ENCODE data around the gene ARHGAP8. TPM values are rescaled to one million over a fixed set of nuclear protein-coding genes. Genes with fewer than 3 reads are reported as not detected.

The ARHGAP8 gene
- total and polyA plus RNA-seq, 2 donors (not counting 3 experiments of a cell fraction or from before 2014, with no cell fraction given), result not detected

DNA sequence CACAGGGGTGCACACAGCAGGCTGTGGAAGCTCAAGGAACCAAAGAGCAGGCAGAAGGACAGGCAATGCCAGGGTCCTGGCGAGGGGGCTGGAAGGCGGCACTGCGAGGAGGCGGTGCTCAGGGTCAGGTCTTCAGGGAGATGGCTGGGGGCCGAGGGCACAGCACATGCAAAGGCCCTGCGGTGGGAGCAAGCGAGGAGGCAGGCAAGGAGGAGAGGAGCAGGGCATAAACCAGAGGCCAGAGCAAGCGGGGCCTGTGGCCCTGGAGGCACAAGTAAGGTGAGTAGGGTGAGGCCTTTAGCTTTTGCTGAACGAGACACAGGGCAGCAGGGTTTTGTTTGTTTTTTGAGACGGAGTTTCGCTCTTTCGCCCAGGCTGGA, 126.9 kb downstream of the ARHGAP8 start:
- DNase-seq (ENCODE audit: low read depth, low spot score), result no peak
- Histone ChIP-seq H3K27ac (ENCODE audit: insufficient read depth, low read depth, low read length) (no peak overlapping the region), H2AFZ (ENCODE audit: low read depth, low read length) (no peak overlapping the region), H3K79me2 (ENCODE audit: control insufficient read depth, insufficient read depth, low read length) (no peaks in the 10 kb centered on the region), H3K4me2 (ENCODE audit: insufficient read depth, low read length) (no peak overlapping the region), H3K4me1 (ENCODE audit: control insufficient read depth, extremely low read depth, insufficient read depth, low read length) (no peaks in the 10 kb centered on the region), H3K27me3 (ENCODE audit: control insufficient read depth in 2 of 2, insufficient read depth in 2 of 2, low read length in 2 of 2) (no peaks in the 10 kb centered on the region), H3K9me3 (replicated peaks; ENCODE audit: control insufficient read depth, insufficient read depth, low read length) (peaks cover 2% of the 10 kb centered on the region), H3K4me3 (replicated peaks in 1 of 3; ENCODE audit: insufficient read depth in 1 of 3, low read depth in 1 of 3, low read length in 3 of 3) (no peak overlapping the region), H3K9me1 (replicated peaks; ENCODE audit: control insufficient read depth, extremely low read depth, insufficient read depth, low read length) (no peaks in the 10 kb centered on the region), H3K36me3 (ENCODE audit: control insufficient read depth in 2 of 2, extremely low read depth in 1 of 2, insufficient read depth in 2 of 2, low read length in 2 of 2) (no peaks in the 10 kb centered on the region), H4K20me1 (replicated peaks; ENCODE audit: control insufficient read depth, extremely low read depth, insufficient read depth, low read length) (no peaks in the 10 kb centered on the region), H3K9ac (replicated peaks; ENCODE audit: extremely low read depth, insufficient read depth, low read length) (no peak overlapping the region)
- TF ChIP-seq MYC (IDR thresholded peaks at IDR 0.05; ENCODE audit: low read depth, low read length) (no peak), JUN (IDR thresholded peaks at IDR 0.05; ENCODE audit: borderline replicate concordance, insufficient read depth, insufficient read length, low read depth) (no peak), POLR2A (IDR thresholded peaks at IDR 0.05; ENCODE audit: low read depth, low read length) (no peak), EZH2 (IDR thresholded peaks at IDR 0.05; ENCODE audit: borderline replicate concordance, low read depth, low read length, severe bottlenecking) (no peak), POLR2AphosphoS5 (IDR thresholded peaks at IDR 0.05; ENCODE audit: insufficient read depth, low read depth, low read length) (no peak), GATA2 (IDR thresholded peaks at IDR 0.05; ENCODE audit: insufficient read depth, insufficient read length, low read depth, low read length) (no peak), FOS (IDR thresholded peaks at IDR 0.05; ENCODE audit: borderline replicate concordance, insufficient read depth, low read length) (no peak)
- TF ChIP-seq, protein P1, sequence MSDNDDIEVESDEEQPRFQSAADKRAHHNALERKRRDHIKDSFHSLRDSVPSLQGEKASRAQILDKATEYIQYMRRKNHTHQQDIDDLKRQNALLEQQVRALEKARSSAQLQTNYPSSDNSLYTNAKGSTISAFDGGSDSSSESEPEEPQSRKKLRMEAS (IDR thresholded peaks at IDR 0.05; ENCODE audit: insufficient read depth, insufficient read length), result no peak
- TF ChIP-seq, protein P2, sequence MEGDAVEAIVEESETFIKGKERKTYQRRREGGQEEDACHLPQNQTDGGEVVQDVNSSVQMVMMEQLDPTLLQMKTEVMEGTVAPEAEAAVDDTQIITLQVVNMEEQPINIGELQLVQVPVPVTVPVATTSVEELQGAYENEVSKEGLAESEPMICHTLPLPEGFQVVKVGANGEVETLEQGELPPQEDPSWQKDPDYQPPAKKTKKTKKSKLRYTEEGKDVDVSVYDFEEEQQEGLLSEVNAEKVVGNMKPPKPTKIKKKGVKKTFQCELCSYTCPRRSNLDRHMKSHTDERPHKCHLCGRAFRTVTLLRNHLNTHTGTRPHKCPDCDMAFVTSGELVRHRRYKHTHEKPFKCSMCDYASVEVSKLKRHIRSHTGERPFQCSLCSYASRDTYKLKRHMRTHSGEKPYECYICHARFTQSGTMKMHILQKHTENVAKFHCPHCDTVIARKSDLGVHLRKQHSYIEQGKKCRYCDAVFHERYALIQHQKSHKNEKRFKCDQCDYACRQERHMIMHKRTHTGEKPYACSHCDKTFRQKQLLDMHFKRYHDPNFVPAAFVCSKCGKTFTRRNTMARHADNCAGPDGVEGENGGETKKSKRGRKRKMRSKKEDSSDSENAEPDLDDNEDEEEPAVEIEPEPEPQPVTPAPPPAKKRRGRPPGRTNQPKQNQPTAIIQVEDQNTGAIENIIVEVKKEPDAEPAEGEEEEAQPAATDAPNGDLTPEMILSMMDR (IDR thresholded peaks at IDR 0.05; ENCODE audit: extremely low read depth in 1 of 2, insufficient read depth in 1 of 2, low read depth in 1 of 2, low read length in 2 of 2), result no peak
- intact Hi-C loops (cut with micrococcal nuclease), result no loop called here
- CTCF ChIA-PET, result no interaction called here
- no peak for FAIRE-seq
- POLR2A ChIA-PET, result no interaction called here
- BruUV-seq (replicated peaks), result no TSS peak
- dilution Hi-C loops (cut with MboI; ENCODE audit: extremely low pct_ligation_motif_present, low sequenced_read_pairs), result no loop called here
